DOHH2 (cell line): Measurements from ENCODE around the gene BAX.

Experiments
- H3F3A ChIP-seq: fragments of 200-600 bp; sonication (generic), shearing (Covaris generic); 2 replicates; pipeline ENCODE4 v1.6.0; 2016; ENCODE audit warnings: antibody characterized with exemption, mild to moderate bottlenecking; ENCODE audit not compliant: control insufficient read depth, insufficient read depth
- H3K27ac ChIP-seq: fragments of 200-600 bp; sonication (generic); 2 replicates; pipeline ENCODE4 v1.5.1; 2014; ENCODE audit warnings: low read depth, mild to moderate bottlenecking, low read length, moderate library complexity
- H3K27me3 ChIP-seq: fragments of 200-600 bp; sonication (generic); 2 replicates; pipeline ENCODE4 v1.6.1; 2014; ENCODE audit warnings: mild to moderate bottlenecking, low read length, mixed read lengths; ENCODE audit not compliant: control insufficient read depth
- H3K36me3 ChIP-seq: fragments of 200-600 bp; sonication (generic); 2 replicates; pipeline ENCODE4 v1.6.1; 2014; ENCODE audit warnings: mild to moderate bottlenecking, low read length, moderate library complexity, mixed read lengths; ENCODE audit not compliant: control insufficient read depth
- H3K4me1 ChIP-seq: fragments of 200-600 bp; sonication (generic); 2 replicates; pipeline ENCODE4 v1.6.1; 2014; ENCODE audit warnings: mild to moderate bottlenecking, low read length, mixed read lengths; ENCODE audit not compliant: control insufficient read depth
- H3K4me2 ChIP-seq: fragments of 200-600 bp; sonication (generic); 2 replicates; pipeline ENCODE4 v1.6.0; 2014; ENCODE audit warnings: mild to moderate bottlenecking, low read length, moderate library complexity
- H3K4me3 ChIP-seq: fragments of 200-600 bp; sonication (generic); 2 replicates; pipeline ENCODE4 v1.5.1; 2014; ENCODE audit warnings: mild to moderate bottlenecking, low read length, mixed read lengths
- H3K79me2 ChIP-seq: fragments of 200-600 bp; sonication (generic); 2 replicates; pipeline ENCODE4 v1.6.1; 2014; ENCODE audit warnings: mild to moderate bottlenecking, low read length, mixed read lengths; ENCODE audit not compliant: control insufficient read depth
- H3K9me2 ChIP-seq: fragments of 200-600 bp; sonication (generic); replicated peaks from 2 replicates; pipeline ENCODE4 v1.6.1; 2014; ENCODE audit warnings: mild to moderate bottlenecking, low read length, mixed read lengths; ENCODE audit not compliant: control insufficient read depth
- H3K9me3 ChIP-seq: fragments of 200-600 bp; sonication (generic); 2 replicates; pipeline ENCODE4 v1.6.1; 2014; ENCODE audit warnings: antibody characterized with exemption, low read length, mixed read lengths; ENCODE audit not compliant: control insufficient read depth, insufficient read depth
- H4K20me1 ChIP-seq: fragments of 200-600 bp; sonication (generic); 2 replicates; pipeline ENCODE4 v1.6.0; 2014; ENCODE audit warnings: low read depth, mild to moderate bottlenecking, antibody characterized with exemption, low read length, moderate library complexity; ENCODE audit not compliant: control insufficient read depth, insufficient read depth
- EZH2phosphoT487 ChIP-seq: fragments of 200-600 bp; sonication (generic); IDR thresholded peaks from 2 replicates; pipeline ENCODE4 v1.6.1; 2017; ENCODE audit warnings: borderline replicate concordance, mild to moderate bottlenecking, antibody characterized with exemption, low read length, moderate library complexity, mixed read lengths
- TF ChIP-seq, protein P1 (sequence below): fragments of 200-600 bp; sonication (generic); IDR thresholded peaks from one replicate; pipeline ENCODE4 v1.5.1; 2014; ENCODE audit warnings: antibody characterized with exemption, mild to moderate bottlenecking, low read depth, low read length; ENCODE audit not compliant: poor library complexity, severe bottlenecking

The BAX gene

DNA sequence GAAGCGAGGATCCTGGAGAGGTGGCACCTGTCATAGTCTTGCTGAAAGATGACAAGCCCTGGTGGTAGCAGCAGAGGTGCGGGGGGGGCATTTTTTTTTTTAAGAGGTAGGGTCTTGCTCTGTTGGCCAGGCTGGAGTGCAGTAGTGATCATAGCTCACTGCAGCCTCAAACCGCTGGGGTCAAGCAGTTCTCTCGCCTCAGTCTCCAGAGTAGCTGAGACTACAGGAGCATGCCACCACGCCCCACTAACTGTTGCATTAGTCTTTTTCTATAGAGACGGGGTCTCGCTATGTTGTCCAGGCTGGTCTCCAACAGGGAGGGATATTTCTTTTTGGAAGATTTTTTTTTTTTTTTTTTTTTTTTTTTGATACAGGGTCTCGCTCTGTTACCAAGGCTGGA, 3.3 kb downstream of the BAX start:
- H3K4me2 ChIP-seq: no peak overlapping the region
- no peaks in the 10 kb centered on the region; the same call in 1 of the 2 replicates for H3F3A ChIP-seq
- no peak overlapping the region for H3K4me3 ChIP-seq
- no peaks in the 10 kb centered on the region for H3K9me2 ChIP-seq
- no peaks in the 10 kb centered on the region for H3K9me3 ChIP-seq
- peaks cover 24% of the 10 kb centered on the region for H3K79me2 ChIP-seq
- H3K27me3 ChIP-seq: no peaks in the 10 kb centered on the region
- peaks cover 41% of the 10 kb centered on the region for H3K4me1 ChIP-seq
- no peak overlapping the region for H3K27ac ChIP-seq
- H4K20me1 ChIP-seq: no peaks in the 10 kb centered on the region
- H3K36me3 ChIP-seq: peaks cover 25% of the 10 kb centered on the region
- TF ChIP-seq, protein P1, sequence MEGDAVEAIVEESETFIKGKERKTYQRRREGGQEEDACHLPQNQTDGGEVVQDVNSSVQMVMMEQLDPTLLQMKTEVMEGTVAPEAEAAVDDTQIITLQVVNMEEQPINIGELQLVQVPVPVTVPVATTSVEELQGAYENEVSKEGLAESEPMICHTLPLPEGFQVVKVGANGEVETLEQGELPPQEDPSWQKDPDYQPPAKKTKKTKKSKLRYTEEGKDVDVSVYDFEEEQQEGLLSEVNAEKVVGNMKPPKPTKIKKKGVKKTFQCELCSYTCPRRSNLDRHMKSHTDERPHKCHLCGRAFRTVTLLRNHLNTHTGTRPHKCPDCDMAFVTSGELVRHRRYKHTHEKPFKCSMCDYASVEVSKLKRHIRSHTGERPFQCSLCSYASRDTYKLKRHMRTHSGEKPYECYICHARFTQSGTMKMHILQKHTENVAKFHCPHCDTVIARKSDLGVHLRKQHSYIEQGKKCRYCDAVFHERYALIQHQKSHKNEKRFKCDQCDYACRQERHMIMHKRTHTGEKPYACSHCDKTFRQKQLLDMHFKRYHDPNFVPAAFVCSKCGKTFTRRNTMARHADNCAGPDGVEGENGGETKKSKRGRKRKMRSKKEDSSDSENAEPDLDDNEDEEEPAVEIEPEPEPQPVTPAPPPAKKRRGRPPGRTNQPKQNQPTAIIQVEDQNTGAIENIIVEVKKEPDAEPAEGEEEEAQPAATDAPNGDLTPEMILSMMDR: no peak
- no peak for TF ChIP-seq EZH2phosphoT487

DNA sequence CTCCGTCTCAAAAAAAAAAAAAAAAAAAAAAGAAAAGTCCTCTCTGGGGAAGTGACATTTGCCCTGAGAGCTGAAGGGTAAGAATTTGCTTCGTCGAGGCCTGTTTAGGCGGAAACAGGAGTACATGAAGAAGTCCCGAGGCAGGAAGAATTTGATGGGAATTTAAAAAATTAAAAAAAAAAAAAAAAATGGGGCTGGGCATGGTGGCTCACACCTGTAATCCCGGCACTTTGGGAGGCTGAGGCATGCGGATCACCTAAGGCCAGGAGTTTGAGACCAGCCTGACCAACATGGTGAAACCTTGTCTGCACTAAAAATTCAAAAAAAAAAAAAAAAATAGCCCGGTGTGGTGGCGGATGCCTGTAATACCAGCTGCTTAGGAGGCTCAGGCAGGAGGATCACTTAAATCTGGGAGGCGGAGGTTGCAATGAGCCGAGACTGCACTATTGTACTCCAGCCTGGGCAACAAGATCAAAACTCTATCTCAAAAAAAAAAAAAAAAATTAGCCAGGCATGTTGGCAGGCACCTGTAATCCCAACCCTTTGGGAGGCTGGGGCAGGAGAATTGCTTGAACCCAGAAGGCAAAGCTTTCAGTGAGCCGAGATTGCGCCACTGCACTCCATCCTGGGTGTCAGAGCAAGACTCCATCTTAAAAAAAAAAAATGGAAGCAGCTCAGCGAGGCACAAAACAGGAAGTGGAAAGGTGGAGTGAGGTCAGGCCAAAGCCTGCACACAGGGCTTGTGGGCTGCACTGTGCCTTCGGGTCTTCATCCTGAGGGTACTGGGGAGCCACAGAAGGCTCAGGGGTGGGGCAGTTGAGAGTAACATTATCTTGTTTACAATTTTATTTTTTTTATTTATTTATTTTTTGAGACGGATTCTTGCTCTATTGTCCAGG, 4.9 kb downstream of the BAX start:
- no peaks in the 10 kb centered on the region for H4K20me1 ChIP-seq
- H3K27ac ChIP-seq: no peak overlapping the region
- H3K4me3 ChIP-seq: no peak overlapping the region
- H3K4me2 ChIP-seq: no peak overlapping the region
- H3F3A ChIP-seq: no peaks in the 10 kb centered on the region; the same call in 1 of the 2 replicates
- peaks cover 38% of the 10 kb centered on the region for H3K79me2 ChIP-seq
- no peak for TF ChIP-seq EZH2phosphoT487
- TF ChIP-seq, protein P1: no peak
- H3K9me2 ChIP-seq: no peaks in the 10 kb centered on the region
- no peaks in the 10 kb centered on the region for H3K9me3 ChIP-seq
- H3K27me3 ChIP-seq: no peaks in the 10 kb centered on the region
- H3K36me3 ChIP-seq: peaks cover 25% of the 10 kb centered on the region
- H3K4me1 ChIP-seq: peaks cover 46% of the 10 kb centered on the region

DNA sequence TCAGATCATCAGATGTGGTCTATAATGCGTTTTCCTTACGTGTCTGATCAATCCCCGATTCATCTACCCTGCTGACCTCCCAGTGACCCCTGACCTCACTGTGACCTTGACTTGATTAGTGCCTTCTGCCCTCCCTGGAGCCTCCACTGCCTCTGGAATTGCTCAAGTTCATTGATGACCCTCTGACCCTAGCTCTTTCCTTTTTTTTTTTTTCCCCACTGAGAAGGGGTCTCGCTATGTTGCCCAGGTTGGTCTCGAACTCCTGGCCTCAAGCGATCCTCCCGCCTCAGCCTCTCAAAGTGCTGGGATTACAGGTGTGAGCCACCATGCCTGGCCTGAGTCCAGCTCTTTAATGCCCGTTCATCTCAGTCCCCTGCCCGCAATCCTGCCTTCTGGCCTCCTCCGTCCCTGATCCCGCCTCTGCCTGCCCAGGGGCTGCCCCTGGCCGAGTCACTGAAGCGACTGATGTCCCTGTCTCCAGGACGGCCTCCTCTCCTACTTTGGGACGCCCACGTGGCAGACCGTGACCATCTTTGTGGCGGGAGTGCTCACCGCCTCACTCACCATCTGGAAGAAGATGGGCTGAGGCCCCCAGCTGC, 6.5 kb downstream of the BAX start:
- TF ChIP-seq, protein P1: no peak
- TF ChIP-seq EZH2phosphoT487: no peak
- Histone ChIP-seq H3K4me2 (no peak overlapping the region), H4K20me1 (no peaks in the 10 kb centered on the region), H3K27ac (no peak overlapping the region), H3K36me3 (peaks cover 21% of the 10 kb centered on the region), H3K79me2 (peaks cover 35% of the 10 kb centered on the region), H3K9me3 (no peaks in the 10 kb centered on the region), H3F3A (no peaks in the 10 kb centered on the region; the same call in 1 of the 2 replicates), H3K9me2 (no peaks in the 10 kb centered on the region), H3K27me3 (no peaks in the 10 kb centered on the region), H3K4me3 (no peak overlapping the region), H3K4me1 (peaks cover 40% of the 10 kb centered on the region)
